ENCODE measurements around the gene JMJD7. TPM values are rescaled to one million over a fixed set of nuclear protein-coding genes. Genes with fewer than 3 reads are reported as not detected.

Gene JMJD7
- 10 to 100 TPM; 45.4 to 88.3 (median 60.9) TPM for total RNA-seq

DNA sequence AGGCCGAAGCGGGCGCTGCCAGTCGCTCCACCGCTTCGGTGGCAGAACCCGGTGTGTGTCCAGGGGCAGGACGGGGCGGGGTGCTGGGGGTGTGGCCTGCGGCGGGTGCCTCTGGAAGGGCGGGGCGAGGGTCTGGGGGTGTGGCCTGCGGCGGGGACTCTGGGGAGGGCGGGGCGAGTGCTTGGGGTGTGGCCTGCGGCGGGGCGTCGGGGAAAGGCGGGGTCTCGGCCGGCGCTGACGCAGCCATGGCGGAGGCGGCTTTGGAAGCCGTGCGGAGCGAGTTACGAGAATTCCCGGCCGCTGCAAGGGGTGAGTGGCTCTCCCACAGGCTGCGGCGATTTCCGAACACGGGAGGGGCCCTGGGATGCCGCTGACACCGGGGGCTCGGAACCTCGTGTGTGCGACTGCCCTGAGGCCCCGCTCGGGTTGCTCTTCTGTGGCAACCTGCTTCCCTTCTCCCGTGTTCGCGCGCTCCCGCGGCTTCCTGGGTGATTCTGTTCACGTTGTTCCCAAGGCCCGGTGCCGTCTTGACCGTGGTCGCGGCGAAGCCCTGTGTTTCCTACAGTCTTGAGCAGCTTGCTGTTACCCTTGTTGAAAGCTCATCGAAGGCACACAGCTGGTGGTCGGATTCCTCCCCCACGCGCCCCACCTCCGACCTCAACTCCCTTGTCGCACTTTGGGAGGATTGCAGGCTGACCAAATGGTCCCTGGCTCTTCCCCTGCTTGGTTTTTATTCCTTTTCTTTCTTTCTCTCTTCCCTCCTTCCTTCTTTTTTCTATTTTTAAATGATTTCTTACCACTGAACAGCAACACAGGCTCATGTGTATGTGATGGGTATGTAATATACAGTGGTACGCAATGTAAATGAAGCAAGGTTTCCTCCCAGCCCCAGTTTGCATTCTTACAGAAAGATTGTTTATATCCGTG, at the start of gene JMJD7:
JMJD7 (plus strand) TSS at position 213 of the 927 bp plus-strand sequence; CDS start at position 246, 33 bp downstream.
- Histone ChIP-seq H3K36me3 (peaks cover 43% of the 10 kb centered on the region), H3K27me3 (no peaks in the 10 kb centered on the region), H3K4me3 (peak within 1 kb of the TSS; percentile 80), H3K9me3 (no peaks in the 10 kb centered on the region), H3K27ac (peak within 1 kb of the TSS; percentile 90), H3K4me1 (peaks cover 58% of the 10 kb centered on the region)
- TF ChIP-seq POLR2A (IDR thresholded peaks at IDR 0.05) = peak in 1 of 2 donors; percentile 27
- TF ChIP-seq POLR2AphosphoS5 (IDR thresholded peaks at IDR 0.05) = peak; percentile 28 to 70 (median 63)
- no peak for TF ChIP-seq EP300 (IDR thresholded peaks at IDR 0.05)
- TF ChIP-seq, protein P1, sequence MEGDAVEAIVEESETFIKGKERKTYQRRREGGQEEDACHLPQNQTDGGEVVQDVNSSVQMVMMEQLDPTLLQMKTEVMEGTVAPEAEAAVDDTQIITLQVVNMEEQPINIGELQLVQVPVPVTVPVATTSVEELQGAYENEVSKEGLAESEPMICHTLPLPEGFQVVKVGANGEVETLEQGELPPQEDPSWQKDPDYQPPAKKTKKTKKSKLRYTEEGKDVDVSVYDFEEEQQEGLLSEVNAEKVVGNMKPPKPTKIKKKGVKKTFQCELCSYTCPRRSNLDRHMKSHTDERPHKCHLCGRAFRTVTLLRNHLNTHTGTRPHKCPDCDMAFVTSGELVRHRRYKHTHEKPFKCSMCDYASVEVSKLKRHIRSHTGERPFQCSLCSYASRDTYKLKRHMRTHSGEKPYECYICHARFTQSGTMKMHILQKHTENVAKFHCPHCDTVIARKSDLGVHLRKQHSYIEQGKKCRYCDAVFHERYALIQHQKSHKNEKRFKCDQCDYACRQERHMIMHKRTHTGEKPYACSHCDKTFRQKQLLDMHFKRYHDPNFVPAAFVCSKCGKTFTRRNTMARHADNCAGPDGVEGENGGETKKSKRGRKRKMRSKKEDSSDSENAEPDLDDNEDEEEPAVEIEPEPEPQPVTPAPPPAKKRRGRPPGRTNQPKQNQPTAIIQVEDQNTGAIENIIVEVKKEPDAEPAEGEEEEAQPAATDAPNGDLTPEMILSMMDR (IDR thresholded peaks at IDR 0.05) = no peak
- DNase-seq (ENCODE audit: low spot score in 2 of 2) = peak; percentile 96 to 97
- WGBS = under 1% methylated on average over 40 of the region's 66 CpGs

DNA sequence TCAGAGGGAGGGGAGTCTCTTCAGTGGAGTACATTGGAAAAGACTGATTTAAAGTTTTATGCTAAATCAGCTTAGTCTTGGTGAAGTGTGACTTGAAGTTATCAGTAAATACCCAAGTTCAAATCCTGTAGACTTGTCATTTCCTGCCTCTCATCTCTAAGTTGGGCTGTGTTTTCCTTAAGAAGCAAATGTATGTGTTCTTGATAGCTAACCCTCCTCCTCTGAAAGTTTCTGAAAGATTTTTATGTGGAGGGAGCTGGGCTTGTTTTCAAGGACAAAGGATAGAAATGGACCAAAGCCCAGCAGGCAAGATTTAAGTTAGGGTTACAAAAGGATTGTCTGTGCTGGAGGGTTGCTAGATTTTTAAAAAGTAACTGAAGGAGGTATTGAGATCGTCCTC, 49.4 kb upstream of the JMJD7 start:
- DNase-seq (ENCODE audit: low spot score in 2 of 2) = no peak
- Histone ChIP-seq H3K9me3 (no peaks in the 10 kb centered on the region), H3K4me1 (peaks cover 77% of the 10 kb centered on the region), H3K36me3 (no peaks in the 10 kb centered on the region), H3K4me3 (no peak overlapping the region), H3K27ac (no peak overlapping the region), H3K27me3 (no peaks in the 10 kb centered on the region)
- TF ChIP-seq POLR2AphosphoS5 (IDR thresholded peaks at IDR 0.05) = no peak
- TF ChIP-seq POLR2A (IDR thresholded peaks at IDR 0.05) = no peak
- no peak for TF ChIP-seq EP300 (IDR thresholded peaks at IDR 0.05)
- TF ChIP-seq, protein P1 (IDR thresholded peaks at IDR 0.05) = no peak
- WGBS = 54% methylated on average over 1 of the region's 1 CpG

DNA sequence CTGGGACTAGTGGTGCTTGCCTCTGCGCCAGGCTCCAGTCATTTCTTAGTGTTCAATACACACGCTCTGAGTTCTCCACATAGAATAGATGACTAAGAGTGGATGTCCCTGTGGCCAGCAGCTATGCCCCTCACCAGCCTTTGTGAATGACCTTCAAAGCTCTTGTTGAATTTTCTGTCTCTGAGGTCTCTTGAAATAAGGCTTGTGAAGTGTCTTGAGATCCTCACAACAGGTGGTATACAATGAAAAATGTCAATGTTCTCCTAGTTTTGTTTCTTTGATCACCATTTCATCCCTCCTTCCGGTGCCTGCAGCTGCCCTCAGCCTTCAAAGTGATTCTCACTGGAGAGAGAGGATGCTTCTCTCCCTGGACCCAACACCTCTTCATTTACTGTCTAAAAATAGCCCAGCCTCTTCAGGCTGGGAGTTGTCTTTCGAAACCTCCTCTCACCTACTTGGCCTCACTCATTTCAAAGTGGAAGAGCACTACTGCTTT, 48.2 kb upstream of the JMJD7 start:
- 54% methylated on average over 4 of the region's 4 CpGs for WGBS
- Histone ChIP-seq H3K27ac (no peak overlapping the region), H3K4me1 (peaks cover 74% of the 10 kb centered on the region)

GRCh38 chr15:41780266-41780665, 47.6 kb upstream of the JMJD7 start:
- H3K27ac ChIP-seq = no peak overlapping the region
- WGBS = 28% methylated on average over 2 of the region's 2 CpGs
- no peak for TF ChIP-seq POLR2A (IDR thresholded peaks at IDR 0.05)
- TF ChIP-seq, protein P1 (IDR thresholded peaks at IDR 0.05) = no peak
- TF ChIP-seq EP300 (IDR thresholded peaks at IDR 0.05) = no peak
- TF ChIP-seq POLR2AphosphoS5 (IDR thresholded peaks at IDR 0.05) = no peak

More for the DNA sequence above, 48.2 kb upstream of the JMJD7 start:
- Histone ChIP-seq H3K9me3 (no peaks in the 10 kb centered on the region), H3K4me3 (no peak overlapping the region), H3K36me3 (no peaks in the 10 kb centered on the region), H3K27me3 (no peaks in the 10 kb centered on the region)
- no peak for DNase-seq (ENCODE audit: low spot score in 2 of 2)
- TF ChIP-seq, protein P1 (IDR thresholded peaks at IDR 0.05) = no peak
- TF ChIP-seq EP300 (IDR thresholded peaks at IDR 0.05) (no peak), POLR2AphosphoS5 (IDR thresholded peaks at IDR 0.05) (no peak), POLR2A (IDR thresholded peaks at IDR 0.05) (no peak)

GRCh38 chr15:41780727-41781126, 47.2 kb upstream of the JMJD7 start:
- Histone ChIP-seq H3K27ac (no peak overlapping the region), H3K27me3 (no peaks in the 10 kb centered on the region), H3K4me1 (peaks cover 68% of the 10 kb centered on the region), H3K4me3 (no peak overlapping the region), H3K36me3 (no peaks in the 10 kb centered on the region), H3K9me3 (no peaks in the 10 kb centered on the region)
- WGBS = 36% methylated on average over 1 of the region's 1 CpG
- TF ChIP-seq POLR2AphosphoS5 (IDR thresholded peaks at IDR 0.05) (no peak), EP300 (IDR thresholded peaks at IDR 0.05) (no peak), POLR2A (IDR thresholded peaks at IDR 0.05) (no peak)
- TF ChIP-seq, protein P1 (IDR thresholded peaks at IDR 0.05) = no peak
- no peak for DNase-seq (ENCODE audit: low spot score in 2 of 2)

More at GRCh38 chr15:41780266-41780665, 47.6 kb upstream of the JMJD7 start:
- H3K4me1 ChIP-seq = peaks cover 73% of the 10 kb centered on the region
- no peaks in the 10 kb centered on the region for H3K27me3 ChIP-seq
- no peaks in the 10 kb centered on the region for H3K9me3 ChIP-seq
- no peak for DNase-seq (ENCODE audit: low spot score in 2 of 2)
- no peak overlapping the region for H3K4me3 ChIP-seq
- no peaks in the 10 kb centered on the region for H3K36me3 ChIP-seq
